ENCODE data around the gene REV3L.

GRCh38 chr6:111449129-111449528 lies 33.9 kb downstream of the REV3L start:
- TF ChIP-seq GATA3 (IDR thresholded peaks at IDR 0.05; ENCODE audit: low read depth, low read length) (no peak), GATA2 (IDR thresholded peaks at IDR 0.05; ENCODE audit: low read depth, low read length) (no peak)

Data from SH-SY5Y (cell line).